HG03558 (cell line): ENCODE data around the gene FAT2.

ENCODE experiments used
- ATAC-seq: cut with Tn5 transposase; IDR thresholded peaks from one replicate; pipeline ENCODE4 v1.9.1; 2021; ENCODE audit warnings: moderate number of reproducible peaks; ENCODE audit not compliant: unreplicated experiment; ENCODE audit errors: extremely low read depth

The FAT2 gene

GRCh38 chr5:151557951-151558350 lies 33.2 kb downstream of the FAT2 start:
- ATAC-seq: no peak

DNA sequence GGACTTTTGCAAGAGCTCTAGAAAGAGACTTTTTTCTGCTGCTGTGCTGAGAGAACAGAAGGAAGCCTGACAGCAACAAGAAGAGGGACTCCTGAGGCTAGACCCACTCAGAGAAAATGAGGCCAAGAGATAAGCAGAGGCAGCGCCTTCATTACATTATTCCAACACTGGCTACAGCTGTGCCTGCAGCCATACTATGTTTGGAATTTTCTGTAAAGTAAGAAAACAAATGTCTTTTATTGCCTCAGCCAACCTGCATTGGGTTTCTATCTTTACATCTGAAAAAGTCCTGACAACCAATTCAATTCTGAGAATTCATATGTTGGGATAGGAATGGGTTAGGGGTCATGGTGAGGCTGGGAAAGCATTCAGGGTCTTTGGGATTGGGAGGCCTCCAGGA lies 33.7 kb downstream of the FAT2 start:
- ATAC-seq: no peak

GRCh38 chr5:151556806-151557205 lies 34.3 kb downstream of the FAT2 start:
- ATAC-seq: no peak

- no peak for ATAC-seq
Measured at GRCh38 chr5:151555760-151556576, 35.2 kb downstream of the FAT2 start.

- no peak for ATAC-seq
Measured at GRCh38 chr5:151553695-151554094, 37.4 kb downstream of the FAT2 start.

DNA sequence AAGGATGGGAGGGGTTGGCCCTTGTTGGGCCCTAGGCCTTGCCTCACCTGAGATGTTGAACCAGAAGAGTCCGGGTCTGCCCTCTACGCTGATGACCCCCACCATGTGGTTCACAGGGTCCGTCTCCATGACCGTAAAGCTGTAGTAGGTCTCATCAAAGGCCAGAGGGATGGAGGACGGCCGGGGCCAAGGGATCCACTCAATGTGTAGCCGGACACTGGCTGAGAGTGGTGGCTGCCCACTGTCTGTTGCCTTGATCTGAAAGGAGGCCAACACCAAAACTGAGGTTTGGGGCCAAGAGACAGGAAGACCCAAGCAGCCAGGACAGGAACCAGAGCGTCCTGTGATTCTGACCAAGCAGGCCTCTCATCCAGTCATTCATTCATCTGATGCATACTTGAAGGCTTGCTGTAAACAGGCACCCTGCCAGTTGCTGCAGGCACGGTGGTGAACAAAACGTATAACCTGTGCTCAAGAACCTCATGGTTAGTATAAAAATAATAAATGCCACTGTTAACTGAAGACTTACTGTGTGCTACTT lies 37.9 kb downstream of the FAT2 start:
- no peak for ATAC-seq

- no peak for ATAC-seq
Measured at GRCh38 chr5:151551985-151552384, 39.1 kb downstream of the FAT2 start.

- ATAC-seq: no peak
Measured at GRCh38 chr5:151550146-151550545, 41.0 kb downstream of the FAT2 start.

DNA sequence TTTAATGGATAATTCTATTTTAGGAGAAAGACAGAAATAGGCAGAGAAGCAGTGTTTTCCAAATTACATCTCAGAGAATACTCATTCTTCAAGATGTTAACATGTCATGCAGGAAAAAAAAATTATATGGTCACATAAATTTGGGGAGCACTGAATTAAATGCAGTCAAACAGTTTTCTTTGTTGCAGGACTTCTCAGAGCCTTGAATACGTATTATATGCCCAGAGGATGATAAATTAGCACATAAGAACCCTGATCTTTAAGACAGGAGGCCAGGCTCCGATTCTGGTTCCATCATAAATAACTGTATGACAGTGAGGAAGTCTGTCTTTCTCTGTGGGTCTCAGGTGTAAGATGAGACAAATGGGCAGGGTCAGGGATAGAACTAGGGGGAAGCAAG lies 41.4 kb downstream of the FAT2 start:
- no peak for ATAC-seq

- ATAC-seq: no peak
Measured at GRCh38 chr5:151547364-151547763, 43.8 kb downstream of the FAT2 start.

DNA sequence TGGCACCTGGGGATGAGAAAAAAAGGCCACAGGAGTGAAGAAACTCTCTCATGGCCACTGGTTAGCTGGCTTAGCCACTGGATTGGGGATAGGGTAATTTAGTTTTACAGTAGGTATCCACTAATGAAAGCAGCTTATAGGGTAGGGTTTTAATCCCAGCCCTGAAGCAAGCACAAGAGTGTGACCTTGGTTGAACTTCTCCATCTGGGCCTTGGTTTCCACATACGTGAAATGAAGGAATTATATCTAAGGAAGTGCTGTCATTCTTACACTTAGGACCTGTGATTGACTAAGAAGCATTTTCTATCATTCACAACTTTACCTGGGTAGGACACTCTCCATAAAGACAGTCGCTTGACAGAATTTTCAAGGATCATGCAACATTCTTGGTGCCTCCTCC lies 49.6 kb downstream of the FAT2 start:
- ATAC-seq: no peak
